Endometrial microvascular endothelial cells (primary cell): ENCODE data around the gene POP5. TPM values are rescaled to one million over a fixed set of nuclear protein-coding genes. Genes with fewer than 3 reads are reported as not detected.
"Not testable (repeated sequence)": the region's sequence is repeated elsewhere in the genome, so short reads cannot be mapped to it uniquely, and the experiment has no call there.

Source experiments
- in situ Hi-C: cut with HindIII; loops from 2 replicates; pipeline ENCODE4 v1.10.0; 2017; ENCODE audit warnings: low sequenced_read_pairs, low pct_unique_long_range_greater_than_20kb; ENCODE audit errors: inconsistent ontology term
- total RNA-seq: library from RNA; depleted of rRNA; stranded (reverse); fragments of >200 nt; gene quantifications from one replicate; pipeline ENCODE4 v1.2.3, GENCODE V29; 2015; ENCODE audit errors: inconsistent ontology term

The POP5 gene
- 51.4 TPM for total RNA-seq

GRCh38 chr12:120580787-120581723 lies at the start of gene POP5:
Gene POP5 (minus strand): TSS chr12:120581402. CDS start chr12:120581362, 40 bp downstream.
- in situ Hi-C loops = loop anchor here (10.0 kb wide), 1 partner anchor 134 kb away; the partner anchor contains the start of gene UNC119B

- in situ Hi-C loops = no loop called here
These were observed 49.1 kb upstream of the POP5 start for GRCh38 chr12:120630104-120630892.

GRCh38 chr12:120628919-120629318 lies 47.7 kb upstream of the POP5 start:
- in situ Hi-C loops = no loop called here

DNA sequence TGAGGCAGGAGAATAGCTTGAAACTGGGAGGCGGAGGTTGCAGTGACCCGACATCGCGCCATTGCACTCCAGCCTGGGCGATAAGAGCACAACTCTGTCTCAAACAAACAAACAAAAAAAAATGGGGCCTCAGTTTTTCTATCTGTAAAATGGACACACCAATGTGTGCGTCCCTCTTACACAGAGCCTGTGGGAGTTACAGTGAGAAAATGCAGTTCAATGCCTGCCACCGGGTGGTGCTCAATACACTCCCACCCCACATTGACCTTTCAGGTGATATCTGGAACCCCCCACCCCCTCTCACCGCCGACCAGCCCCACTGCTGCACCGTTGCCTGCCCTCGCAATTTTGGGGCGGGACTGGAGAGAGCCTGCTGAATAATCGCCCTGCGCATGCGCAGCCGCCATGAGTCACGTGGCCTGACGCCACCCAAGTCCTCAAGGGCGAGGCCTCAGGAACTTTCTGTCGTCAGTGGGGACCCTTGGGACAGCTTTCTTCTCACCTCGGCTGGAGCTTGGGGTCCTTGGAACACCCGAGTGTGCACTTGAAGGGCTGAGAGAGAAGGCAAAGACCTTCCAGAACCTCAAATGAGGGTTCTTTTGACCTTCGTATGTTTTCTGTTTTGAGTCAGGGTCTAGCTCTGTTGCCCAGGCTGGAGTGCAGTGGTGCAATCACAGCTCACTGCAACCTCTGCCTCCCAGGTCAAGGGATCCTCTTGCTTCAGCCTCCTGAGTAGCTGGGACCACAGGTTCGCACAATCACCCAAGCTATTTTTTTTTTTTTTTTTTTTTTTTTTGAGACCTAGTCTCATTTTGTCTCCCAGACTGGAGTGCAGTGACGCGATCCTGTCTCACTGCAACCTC lies 44.6 kb upstream of the POP5 start:
- in situ Hi-C loops = no loop called here

- in situ Hi-C loops = no loop called here
These were observed 39.4 kb upstream of the POP5 start for GRCh38 chr12:120620624-120621023.

DNA sequence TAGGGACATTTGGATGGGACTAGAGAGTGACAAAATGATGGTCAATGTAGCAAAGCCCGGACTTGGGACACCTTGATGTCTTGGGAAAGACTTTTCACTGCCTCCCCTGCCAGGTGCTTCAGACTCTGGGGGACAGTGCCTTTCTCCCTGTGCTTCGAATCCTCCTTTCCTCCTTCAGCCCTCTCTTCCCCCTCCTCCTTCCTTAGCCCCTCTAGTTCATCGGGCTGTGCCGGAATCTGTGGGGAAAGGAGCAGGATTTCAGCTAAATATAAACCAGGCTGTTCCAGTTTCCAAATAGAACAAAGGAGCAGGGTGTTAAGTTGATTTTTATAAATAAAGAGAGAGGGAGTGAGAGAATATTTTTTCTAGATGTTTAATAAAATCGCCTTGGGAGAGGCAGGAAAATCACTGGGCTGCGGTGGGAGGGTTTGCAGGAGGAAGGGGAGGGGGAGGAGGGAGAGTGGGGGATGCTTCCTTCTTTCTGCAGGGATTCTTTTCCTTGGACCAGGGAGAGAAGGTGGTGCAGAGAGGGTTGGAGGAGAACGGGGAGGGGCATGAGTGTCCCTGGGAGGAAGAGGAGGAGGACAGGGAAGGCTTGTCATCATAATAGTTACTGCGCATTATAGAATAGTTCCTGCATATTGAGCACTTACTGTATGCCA lies 37.9 kb upstream of the POP5 start:
- in situ Hi-C loops = no loop called here

DNA sequence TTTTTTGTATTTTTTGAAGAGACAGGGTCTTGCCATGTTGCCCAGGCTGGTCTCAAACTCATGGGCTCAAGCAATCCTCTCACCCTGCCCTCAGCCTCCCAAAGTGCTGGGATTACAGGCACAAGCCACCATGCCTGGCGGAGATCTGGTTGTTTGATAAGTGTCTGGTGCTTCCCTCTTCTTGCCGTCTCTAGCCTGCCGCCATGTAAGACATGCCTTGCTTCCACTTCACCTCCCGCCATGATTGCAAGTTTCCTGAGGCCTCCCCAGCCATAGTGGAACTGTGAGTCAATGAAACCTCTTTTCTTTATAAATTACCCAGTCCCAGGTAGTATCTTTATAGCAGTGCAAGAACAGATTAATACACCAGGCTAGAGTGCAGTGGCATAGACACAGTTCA lies 36.6 kb upstream of the POP5 start:
- in situ Hi-C loops = not testable (repeated sequence)

GRCh38 chr12:120617193-120617592 lies 36.0 kb upstream of the POP5 start:
- in situ Hi-C loops = not testable (repeated sequence)

- in situ Hi-C loops = no loop called here
These were observed 33.6 kb upstream of the POP5 start for GRCh38 chr12:120614848-120615247.

DNA sequence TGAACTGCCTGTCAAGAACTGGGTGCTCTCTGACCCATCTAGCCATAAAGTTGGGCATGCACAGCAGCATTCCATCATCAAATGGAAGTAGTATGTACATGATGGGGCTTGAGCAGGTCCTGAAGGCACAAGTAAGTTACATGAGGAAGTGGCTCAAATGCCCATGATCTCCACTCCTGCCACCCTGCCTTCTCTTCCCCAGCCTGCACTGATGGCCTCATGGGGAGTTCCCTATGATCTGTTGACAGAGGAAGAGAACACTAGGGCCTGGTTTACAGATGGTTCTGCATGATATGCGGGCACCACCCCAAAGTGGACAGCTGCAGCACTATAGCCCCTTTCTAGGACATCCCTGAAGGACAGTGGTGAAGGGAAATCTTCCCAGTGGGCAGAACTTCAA lies 30.3 kb upstream of the POP5 start:
- in situ Hi-C loops = not testable (repeated sequence)

DNA sequence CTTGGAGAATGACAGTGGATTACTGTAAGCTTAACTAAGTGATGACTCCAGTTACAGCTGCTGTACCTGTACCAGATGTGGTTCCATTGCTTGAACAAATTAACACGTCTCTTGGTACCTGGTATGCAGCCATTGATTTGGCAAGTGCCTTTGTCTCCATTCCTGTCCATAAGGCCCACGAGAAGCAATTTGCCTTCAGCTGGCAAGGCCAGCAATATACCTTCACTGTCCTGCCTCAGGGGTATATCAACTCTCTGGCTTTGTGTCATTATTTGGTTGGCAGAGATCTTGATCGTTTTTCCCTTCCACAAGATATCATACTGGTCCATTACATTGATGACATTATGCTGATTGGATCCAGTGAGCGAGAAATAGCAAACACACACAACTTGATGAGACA lies 29.4 kb upstream of the POP5 start:
- in situ Hi-C loops = no loop called here

DNA sequence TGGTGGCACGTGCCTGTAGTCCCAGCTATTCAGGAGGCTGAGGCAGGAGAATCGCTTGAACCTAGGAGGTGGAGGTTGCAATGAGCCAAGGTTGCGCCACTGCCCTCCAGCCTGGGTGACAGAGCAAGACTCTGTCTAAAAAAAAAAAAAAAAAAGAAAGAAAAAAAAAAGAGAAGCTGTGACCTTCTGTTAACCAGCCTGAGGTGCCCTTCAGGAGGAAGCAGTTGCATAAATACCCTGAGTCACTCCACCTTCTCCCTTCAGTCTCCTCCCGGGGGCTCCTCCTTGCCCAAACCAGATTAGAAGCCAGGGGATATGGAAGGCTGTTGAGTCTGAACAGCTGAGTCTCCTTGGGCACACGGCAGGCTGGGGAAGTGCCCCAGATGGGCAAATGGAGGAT lies 21.2 kb upstream of the POP5 start:
- in situ Hi-C loops = not testable (repeated sequence)

DNA sequence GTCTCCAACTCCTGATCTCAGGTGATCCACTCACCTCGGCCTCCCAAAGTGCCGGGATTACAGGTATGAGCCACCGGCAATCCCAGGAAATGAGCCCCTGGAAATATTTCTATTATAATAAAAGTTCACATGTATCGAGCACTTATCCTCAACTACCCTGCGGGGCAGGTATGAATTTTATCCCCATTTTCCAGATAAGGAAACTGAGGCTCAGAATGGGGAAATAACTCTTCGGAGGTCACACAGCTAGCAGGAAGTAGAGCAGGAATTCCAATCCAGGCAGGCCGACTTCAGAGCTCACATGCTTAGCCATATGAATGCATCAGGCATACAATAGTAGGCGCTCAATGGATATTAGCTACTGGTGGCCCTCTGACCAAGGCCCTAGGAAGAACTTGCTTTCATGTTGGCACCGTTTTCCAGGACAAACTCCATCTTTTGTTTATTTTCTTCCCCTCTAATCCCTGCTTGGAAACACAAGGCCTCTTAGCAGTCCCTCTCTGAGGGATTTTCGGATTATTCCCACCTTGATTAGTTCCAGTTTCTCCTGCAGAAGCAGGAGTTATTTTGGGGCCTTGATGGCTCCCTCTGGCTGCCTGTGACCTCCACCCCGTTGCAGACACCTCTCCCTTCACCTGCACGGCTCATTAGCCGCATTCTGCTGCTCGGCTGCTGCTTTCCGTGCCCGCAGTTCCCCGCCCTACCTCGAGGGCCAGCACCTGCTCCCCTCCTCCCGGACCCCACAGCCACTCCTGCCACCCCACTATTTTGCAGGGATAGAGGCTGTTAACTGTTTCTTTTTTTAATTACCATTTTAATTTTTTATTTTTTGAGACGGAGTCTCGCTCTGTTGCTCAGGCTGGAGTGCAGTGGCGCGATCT lies 18.7 kb upstream of the POP5 start:
- in situ Hi-C loops = no loop called here

- in situ Hi-C loops = no loop called here
These were observed 17.7 kb upstream of the POP5 start for GRCh38 chr12:120598674-120599463.

DNA sequence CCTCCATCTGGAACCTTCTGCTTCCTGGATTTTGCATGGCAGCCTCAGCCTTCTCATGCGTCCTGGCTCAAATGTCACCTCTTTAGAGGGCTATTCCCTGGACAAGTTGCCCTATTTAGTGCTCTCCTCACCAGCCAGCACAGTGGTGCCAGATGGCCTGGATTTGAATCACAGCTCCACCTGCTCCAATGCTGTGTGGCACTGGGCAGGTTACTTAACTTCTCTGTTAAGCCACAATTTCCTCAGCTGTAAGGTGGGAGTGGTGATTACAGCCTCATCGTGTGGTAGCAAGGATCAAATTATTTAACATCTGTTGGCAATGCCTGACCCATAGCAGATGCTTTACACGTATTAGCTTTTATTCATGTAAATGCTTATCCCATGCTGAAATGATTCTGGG lies 16.7 kb upstream of the POP5 start:
- in situ Hi-C loops = no loop called here

DNA sequence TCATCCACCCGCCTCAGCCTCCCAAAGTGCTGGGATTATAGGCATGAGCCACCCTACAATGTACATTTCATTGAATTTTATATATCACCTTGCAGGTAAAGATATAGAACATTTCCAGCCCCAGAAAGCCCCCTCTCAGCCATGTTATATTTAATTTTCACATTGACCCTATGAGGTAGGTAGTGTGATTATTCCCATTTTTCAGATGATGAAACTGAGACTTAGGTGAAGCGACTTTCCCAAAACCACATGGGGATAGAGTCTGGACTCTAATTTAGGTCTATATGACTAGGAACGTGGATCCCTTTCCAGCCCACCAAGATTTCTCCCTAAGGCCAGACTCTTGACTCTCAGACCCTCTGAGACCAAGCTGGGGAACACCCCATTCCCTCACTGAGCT lies 15.7 kb upstream of the POP5 start:
- in situ Hi-C loops = no loop called here
